GM12874 (cell line): ENCODE measurements around the gene PLEKHA7.

ENCODE experiments used
- CTCF ChIP-seq: IDR thresholded peaks from 2 replicates; pipeline ENCODE4 v1.5.1; 2011; ENCODE audit warnings: low read depth, mild to moderate bottlenecking, control low read depth, low read length, moderate library complexity; ENCODE audit not compliant: insufficient read depth

The PLEKHA7 gene

GRCh38 chr11:16986434-16987204 is 27.6 kb downstream of the PLEKHA7 start:
- TF ChIP-seq CTCF = no peak

- no peak for TF ChIP-seq CTCF
These were observed 28.9 kb downstream of the PLEKHA7 start for GRCh38 chr11:16985297-16985696.

DNA sequence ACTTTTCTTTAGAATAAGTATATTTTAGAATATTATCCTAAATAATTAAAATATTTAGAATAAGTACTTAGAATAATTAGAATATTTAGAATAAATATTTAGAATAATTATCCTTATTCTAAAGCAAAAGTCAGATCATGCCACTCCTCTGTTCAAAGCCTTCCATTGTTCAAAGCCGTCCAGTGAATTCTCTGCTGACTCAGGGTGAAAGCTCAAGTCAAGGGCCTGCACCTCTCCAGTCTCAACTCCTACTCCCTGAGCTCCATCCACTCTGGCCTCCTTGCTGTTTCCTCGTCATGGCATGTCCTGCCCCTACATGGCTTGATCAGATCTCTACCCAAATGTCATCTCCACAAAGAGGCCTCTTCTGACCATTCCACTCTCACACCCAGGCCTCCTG is 30.0 kb downstream of the PLEKHA7 start:
- TF ChIP-seq CTCF = no peak

DNA sequence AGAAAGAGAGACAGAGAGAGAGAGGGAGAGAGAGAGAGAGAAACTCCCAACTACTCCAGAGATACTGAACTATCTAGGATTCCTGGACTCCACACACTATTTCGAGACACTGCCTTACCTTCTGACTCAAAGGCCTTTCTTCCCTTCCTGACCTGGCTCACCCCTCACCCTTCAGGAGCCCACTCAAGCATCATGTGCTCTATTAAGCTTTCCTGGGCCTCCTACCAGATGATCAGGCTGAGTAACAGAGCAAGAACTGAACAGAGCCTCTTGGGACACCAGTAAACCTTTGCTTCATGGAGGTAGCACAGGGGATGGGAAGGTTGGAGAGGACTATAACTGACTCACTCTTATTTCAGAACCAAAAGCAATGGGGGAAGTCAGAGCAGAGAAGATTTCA is 31.4 kb downstream of the PLEKHA7 start:
- no peak for TF ChIP-seq CTCF

DNA sequence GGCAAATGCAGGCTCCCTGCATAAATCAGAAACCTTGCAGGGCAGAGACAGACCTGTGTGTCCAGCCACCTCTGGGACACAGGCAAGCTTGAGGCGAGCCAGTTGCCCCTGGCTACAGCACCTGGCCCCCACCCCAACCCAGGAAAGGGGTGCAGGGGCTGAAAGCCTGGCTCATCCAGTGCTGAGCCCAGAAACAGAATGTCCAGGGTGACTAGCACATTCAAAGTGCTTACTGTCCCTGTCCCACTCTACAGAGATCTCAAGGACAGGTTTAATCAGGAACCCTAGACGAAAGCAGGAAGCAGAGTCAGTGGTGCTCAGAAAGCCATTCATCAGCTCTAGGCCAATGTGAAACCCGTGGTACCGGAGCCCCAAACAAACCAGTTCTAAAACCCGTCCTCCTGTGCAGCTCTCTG is 31.9 kb downstream of the PLEKHA7 start:
- TF ChIP-seq CTCF = no peak

- no peak for TF ChIP-seq CTCF
These were observed 32.5 kb downstream of the PLEKHA7 start for GRCh38 chr11:16981651-16982194.

DNA sequence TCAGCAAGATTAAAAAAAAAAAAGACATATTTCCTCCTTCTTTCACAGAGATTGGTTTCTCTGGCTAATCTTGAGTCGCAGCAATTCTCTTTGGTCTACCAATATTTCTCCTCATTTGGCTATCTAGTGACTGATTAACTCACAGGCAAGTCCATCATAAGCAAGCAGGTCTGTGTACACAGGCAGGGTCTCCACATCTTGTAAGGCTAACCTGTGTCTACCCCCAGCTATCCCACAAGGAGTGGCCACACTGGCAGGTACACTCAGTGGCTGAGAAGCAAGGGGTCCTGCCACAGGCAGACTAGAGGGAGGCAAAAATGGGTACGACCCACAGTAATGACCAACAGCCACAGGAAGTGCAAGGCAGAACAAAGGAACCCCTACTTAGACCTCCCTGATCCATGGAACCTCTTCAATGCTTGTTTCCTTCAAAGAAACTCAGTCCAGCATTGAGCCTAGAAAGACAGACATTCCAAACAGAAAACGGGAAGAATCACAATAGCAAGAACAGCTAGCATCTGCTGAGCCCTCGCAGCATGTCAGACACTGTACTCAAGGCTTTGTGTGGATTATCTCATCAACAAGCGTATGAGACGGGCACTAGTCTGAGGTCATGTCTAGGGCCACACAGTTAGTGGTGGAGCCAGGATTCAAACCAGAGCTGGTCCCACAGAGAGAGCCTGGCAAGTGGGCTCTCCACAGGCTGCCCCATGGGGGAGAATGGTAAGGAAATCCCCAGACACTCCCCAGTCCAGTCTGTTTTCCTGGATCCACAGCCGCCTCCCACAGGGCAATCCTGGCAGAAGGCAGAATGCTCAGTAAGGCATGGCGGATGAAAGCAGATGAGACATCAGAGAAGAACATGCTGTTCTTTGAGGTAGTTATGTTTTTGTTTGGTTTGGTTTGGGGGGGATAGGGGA is 34.3 kb downstream of the PLEKHA7 start:
- TF ChIP-seq CTCF = no peak
